HG02981 (cell line): ENCODE data around the gene NDUFA11.
"Not testable (repeated sequence)": the region's sequence is repeated elsewhere in the genome, so short reads cannot be mapped to it uniquely, and the experiment has no call there.

Source experiments
- ATAC-seq: cut with Tn5 transposase; IDR thresholded peaks from one replicate; pipeline ENCODE4 v1.9.1; 2021; ENCODE audit warnings: mild to moderate bottlenecking, moderate library complexity; ENCODE audit not compliant: unreplicated experiment

The NDUFA11 gene

GRCh38 chr19:5863030-5863665, 40.4 kb downstream of the NDUFA11 start:
- ATAC-seq: no peak

GRCh38 chr19:5857203-5858081, 46.1 kb downstream of the NDUFA11 start:
- ATAC-seq: no peak

GRCh38 chr19:5855151-5855550, 48.4 kb downstream of the NDUFA11 start:
- not testable (repeated sequence) for ATAC-seq

- not testable (repeated sequence) for ATAC-seq
Observed at GRCh38 chr19:5854121-5854520, 49.5 kb downstream of the NDUFA11 start.

DNA sequence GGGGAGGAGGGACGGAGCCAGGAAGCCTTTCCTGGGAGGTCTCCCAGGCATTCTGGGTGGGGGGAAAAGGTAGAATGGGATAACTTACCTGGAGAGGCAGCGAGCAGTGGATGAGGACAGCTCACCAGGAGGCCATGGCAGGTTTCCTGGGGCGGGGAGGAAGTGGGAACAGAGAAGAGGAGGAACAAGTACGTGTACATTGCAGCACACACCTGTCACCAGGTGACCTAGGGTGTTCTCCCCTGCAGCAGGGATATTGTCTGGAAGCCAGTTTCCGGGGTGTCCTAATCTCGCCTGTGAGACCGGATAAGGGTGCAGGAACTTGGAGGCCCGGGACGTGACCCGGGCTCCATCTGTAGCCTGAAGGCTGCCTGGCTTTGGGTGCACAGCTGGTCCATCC, 52.3 kb downstream of the NDUFA11 start, which contains the start of gene FUT3:
Gene FUT3 (minus strand): TSS at position 148 of the 400 bp plus-strand sequence.
- no peak for ATAC-seq

DNA sequence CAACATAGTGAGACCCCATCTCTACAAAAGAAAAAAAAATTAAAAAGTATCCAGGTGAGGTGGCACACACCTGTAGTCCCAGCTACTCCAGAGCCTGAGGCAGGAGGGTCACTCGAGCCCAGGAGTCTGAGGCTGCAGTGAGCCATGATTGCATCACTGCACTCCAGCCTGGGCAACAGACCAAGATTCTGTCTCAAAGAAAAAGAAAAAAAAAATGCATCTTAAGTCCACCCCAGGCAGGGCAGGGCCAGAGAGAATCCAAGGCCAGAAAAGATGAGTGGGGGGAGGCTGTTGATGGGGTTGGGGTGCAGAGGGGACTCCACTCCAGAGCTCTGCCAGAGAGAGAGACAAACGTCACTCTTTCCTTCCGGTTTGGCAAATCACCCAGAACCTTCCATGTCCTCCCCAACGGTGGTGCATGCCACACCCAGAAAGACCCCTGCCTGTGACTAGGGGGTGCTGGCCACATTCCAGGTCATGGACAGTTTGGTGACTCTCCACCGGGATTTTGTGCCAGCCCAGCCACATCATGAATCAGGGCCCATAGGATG, 52.8 kb downstream of the NDUFA11 start:
- ATAC-seq: no peak

- no peak for ATAC-seq
Observed at GRCh38 chr19:5850189-5850588, 53.4 kb downstream of the NDUFA11 start.

GRCh38 chr19:5848621-5849020, 55.0 kb downstream of the NDUFA11 start:
- ATAC-seq: not testable (repeated sequence)

GRCh38 chr19:5847846-5848245, 55.7 kb downstream of the NDUFA11 start:
- ATAC-seq: not testable (repeated sequence)
